ENCODE measurements around the gene TAAR5. TPM values are rescaled to one million over a fixed set of nuclear protein-coding genes. Genes with fewer than 3 reads are reported as not detected.
"Not testable (repeated sequence)": the region's sequence is repeated elsewhere in the genome, so short reads cannot be mapped to it uniquely, and the experiment has no call there.

TAAR5 gene
- total RNA-seq, 1 donor from 2014 or later: not detected

DNA sequence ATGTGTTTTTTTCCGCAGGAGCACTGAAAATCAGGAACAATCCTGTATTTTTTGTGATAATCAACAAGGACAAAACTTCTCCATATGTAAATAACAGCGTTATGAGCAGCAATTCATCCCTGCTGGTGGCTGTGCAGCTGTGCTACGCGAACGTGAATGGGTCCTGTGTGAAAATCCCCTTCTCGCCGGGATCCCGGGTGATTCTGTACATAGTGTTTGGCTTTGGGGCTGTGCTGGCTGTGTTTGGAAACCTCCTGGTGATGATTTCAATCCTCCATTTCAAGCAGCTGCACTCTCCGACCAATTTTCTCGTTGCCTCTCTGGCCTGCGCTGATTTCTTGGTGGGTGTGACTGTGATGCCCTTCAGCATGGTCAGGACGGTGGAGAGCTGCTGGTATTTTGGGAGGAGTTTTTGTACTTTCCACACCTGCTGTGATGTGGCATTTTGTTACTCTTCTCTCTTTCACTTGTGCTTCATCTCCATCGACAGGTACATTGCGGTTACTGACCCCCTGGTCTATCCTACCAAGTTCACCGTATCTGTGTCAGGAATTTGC, 19.2 kb downstream of the TAAR5 start, which contains the start of gene TAAR6:
Gene TAAR6 (plus strand): TSS at position 102 of the 557 bp plus-strand sequence. CDS start 0 bp downstream, at position 102.
- no peak for DNase-seq (ENCODE audit: low spot score)

- no peak for DNase-seq (ENCODE audit: low spot score)
Measured at GRCh38 chr6:132569170-132569569, 20.4 kb downstream of the TAAR5 start.

- no peak for DNase-seq (ENCODE audit: low spot score)
Measured at GRCh38 chr6:132568611-132569010, 20.9 kb downstream of the TAAR5 start.

DNA sequence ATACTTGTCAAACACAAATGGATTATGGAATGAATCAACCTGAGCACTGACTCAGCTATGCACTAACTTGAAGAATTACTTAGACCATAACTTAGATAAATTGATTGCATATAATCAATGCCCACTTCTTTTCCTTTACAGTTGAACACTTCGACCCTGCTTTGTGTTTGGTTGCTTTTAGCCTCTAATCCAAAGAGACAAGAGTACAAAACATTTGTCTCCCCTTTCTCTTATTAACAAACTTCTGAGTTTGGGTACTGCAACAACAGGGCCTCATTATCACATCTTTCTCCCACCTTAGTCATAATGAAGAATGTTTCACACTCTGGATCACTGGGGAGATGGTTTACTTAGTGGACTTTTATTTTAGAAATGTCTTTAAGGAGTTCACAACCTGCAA, 22.0 kb downstream of the TAAR5 start:
- no peak for DNase-seq (ENCODE audit: low spot score)

GRCh38 chr6:132566404-132566803, 23.1 kb downstream of the TAAR5 start:
- DNase-seq (ENCODE audit: low spot score): no peak

DNA sequence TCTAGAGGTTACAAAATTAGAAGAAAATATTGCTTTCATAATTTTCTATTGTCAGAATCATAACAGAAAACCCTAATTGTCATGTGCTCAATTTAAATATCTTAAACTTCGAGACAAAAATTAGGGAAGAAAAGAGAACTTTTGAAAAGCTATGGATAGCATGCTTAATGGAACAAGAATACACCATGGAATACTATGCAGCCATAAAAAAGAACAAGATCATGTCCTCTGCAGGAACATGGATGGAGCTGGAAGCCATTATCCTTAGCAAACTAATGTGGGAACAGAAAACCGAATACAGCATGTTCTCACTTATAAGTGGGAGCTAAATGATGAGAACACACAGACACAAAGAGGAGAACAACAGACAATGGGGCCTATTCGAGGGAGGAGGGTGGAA, 29.5 kb downstream of the TAAR5 start:
- DNase-seq (ENCODE audit: low spot score): not testable (repeated sequence)

- no peak for DNase-seq (ENCODE audit: low spot score)
Measured at GRCh38 chr6:132552372-132552771, 37.2 kb downstream of the TAAR5 start, which contains the start of gene TAAR8. TAAR8 (plus strand) TSS chr6:132552672; CDS start chr6:132552693, 21 bp downstream.

- DNase-seq (ENCODE audit: low spot score): no peak
Measured at GRCh38 chr6:132551214-132551613, 38.3 kb downstream of the TAAR5 start.

GRCh38 chr6:132548746-132549463, 40.6 kb downstream of the TAAR5 start:
- no peak for DNase-seq (ENCODE audit: low spot score)

DNA sequence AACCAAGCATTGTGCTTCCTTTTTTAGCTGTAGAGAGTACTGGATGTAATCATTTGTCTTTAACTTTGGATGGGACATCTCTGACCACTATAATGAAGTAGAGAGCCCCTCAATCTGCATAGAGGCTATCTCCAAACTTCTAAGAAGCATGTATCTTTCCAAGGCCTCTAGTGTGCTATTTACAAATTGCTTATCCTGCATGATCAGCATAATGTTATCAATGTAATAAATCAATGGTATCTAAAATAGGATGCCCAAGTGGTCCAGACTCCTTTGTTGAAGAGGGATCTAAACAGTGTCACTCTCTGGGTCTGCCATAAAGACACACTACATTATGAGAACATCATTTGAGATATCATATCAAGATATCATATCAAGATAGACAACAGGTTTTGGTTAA, 44.7 kb downstream of the TAAR5 start:
- no peak for DNase-seq (ENCODE audit: low spot score)

Other genes starting within 250 kb of the TAAR5 start
- gene MOXD1, start 188.3 kb downstream of the TAAR5 start, total RNA-seq: 3.8 TPM
- 94.5 TPM for gene STX7, start 76.6 kb downstream of the TAAR5 start, total RNA-seq
- not detected for gene TAAR9, start 51.5 kb downstream of the TAAR5 start, total RNA-seq
- gene TAAR8, start 37.1 kb downstream of the TAAR5 start, total RNA-seq: not detected
- gene TAAR6, start 19.4 kb downstream of the TAAR5 start, total RNA-seq: not detected
- not detected for gene TAAR2, start 34.5 kb upstream of the TAAR5 start, total RNA-seq
- gene TAAR1, start 69.4 kb upstream of the TAAR5 start, total RNA-seq: not detected
- gene VNN1, start 124.3 kb upstream of the TAAR5 start, total RNA-seq: 62.1 TPM
- gene VNN2, start 168.2 kb upstream of the TAAR5 start, total RNA-seq: 3.4 TPM
- 13.3 TPM for gene SLC18B1, start 208.9 kb upstream of the TAAR5 start, total RNA-seq
- 638 TPM for gene RPS12, start 224.8 kb upstream of the TAAR5 start, total RNA-seq

Measured in mucosa of gallbladder (tissue), 1 donor.